Stimulated activated CD8-positive, alpha-beta memory T cell treated with anti-CD3 and anti-CD28 coated beads, Interleukin-12 subunit alpha, Interleukin-12 subunit beta, amount 100 ng/mL, for 24 hours (primary cell): ENCODE results near the gene HECW1.
"Not testable (repeated sequence)": the region's sequence is repeated elsewhere in the genome, so short reads cannot be mapped to it uniquely, and the experiment has no call there.

Experiments used
- DNase-seq: peaks from one replicate; pipeline ENCODE4 v3.0.0-alpha.2; 2020; ENCODE audit errors: extremely low read depth

The HECW1 gene

DNA sequence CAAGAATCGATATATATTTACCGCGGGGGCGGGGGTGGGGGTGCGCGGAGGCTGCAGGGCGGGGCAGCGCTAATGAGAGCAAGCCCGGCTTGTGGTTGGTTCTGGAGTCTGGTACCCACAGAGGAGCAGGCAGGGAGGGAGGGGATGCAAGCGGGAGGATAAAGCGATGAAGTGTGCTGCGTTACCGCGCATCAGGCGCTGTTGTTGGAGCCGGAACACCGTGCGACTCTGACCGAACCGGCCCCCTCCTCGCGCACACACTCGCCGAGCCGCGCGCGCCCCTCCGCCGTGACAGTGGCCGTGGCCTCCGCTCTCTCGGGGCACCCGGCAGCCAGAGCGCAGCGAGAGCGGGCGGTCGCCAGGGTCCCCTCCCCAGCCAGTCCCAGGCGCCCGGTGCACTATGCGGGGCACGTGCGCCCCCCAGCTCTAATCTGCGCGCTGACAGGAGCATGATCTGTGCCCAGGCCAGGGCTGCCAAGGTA, at the start of gene HECW1:
HECW1 (plus strand) TSS at position 189 of the 482 bp plus-strand sequence. CDS start 131,259 bp downstream, outside the sequence.
- no peak for DNase-seq

DNA sequence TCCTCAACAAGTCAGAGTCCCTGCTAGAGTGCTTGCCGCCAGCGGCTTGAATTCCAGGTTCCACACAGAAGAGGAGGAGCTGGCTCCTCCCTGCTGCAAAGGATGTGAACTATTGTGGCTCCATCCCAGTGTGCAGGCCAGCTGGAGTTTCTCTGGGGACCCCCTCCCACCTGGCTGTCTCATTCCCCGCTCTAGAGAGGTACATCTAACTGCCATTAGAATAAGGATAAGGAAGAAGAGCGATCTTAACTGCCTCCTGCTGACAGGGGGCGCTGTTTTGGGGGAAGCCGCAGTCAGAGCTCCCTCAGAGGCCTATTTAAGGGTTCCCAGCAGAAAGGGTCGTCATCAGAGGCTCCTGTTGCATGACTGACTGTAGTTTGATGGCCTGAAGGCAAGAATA, 40.8 kb upstream of the HECW1 start:
- no peak for DNase-seq

GRCh38 chr7:43072530-43072929, 39.9 kb upstream of the HECW1 start:
- no peak for DNase-seq

- not testable (repeated sequence) for DNase-seq
Observed at GRCh38 chr7:43073811-43074210, 38.6 kb upstream of the HECW1 start.

DNA sequence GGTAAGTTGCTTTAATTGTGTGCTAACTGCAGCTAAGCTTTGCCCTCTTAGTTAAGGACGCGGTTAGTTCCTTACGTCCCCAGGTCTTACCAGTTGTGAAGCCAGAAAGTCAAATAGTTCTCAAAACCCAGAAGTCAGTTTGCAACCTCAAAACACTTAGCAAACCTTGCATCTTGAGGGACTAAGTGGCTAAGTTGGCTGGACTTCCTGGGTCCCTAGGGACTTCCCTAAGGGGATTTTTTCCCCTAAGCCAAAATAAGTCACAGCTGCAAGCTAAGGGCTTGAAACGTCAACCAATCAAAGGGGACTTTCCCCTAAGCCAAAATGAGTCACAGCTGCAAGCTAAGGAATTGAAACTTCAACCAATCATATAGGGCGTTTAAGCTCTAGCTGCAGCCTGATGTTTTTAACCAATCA, 36.2 kb upstream of the HECW1 start:
- no peak for DNase-seq

DNA sequence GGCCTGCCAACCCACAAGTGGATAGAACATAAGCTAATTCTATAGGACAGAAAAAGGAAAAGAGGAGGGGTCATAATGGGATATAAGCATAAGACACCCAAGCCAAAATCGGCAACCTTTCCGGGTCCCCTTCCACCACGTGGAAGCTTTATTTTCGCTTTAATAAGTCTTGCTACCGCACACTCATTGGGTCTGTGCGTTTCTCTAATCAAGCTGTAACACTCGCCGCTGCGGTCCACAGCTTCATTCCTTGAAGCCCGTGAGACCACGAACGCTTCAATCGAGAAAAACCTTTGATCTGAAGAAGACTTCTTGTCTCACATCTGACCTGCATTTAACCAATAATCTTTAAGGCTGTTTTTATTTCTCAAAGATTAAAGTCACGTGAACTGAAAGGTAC, 35.8 kb upstream of the HECW1 start:
- no peak for DNase-seq

GRCh38 chr7:43077285-43077684, 35.2 kb upstream of the HECW1 start:
- no peak for DNase-seq

DNA sequence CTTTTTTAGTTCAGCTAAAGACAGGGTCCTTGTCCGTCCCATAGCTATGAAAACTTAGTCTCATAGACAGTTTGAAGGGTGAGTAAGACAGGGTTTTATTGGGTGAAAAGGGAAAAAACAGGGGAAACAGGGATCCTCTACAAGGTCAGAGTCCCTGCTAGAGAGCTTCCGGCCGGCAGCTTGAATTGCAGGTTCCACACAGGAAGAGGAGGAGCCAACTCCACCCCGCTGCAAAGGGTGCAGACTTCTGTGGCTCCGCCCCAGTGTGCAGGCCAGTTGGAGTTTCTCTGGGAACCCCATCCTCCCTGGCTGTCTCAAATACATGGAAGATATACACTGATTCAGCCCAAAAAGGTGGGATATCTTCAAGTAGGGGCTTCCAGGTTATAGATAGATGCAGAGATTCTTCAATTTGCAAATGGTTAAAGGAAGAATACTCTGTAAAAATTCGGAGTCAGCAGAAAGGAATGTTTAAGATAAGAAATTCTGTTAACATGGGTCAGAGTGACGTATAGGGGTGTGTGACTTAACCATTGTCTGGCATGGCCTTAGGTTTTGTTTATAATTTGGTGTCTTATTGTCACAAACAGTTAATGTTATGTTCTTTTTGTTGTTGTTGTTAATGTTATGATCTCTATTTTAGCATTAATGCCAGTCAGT, 34.6 kb upstream of the HECW1 start:
- DNase-seq, result no peak

DNA sequence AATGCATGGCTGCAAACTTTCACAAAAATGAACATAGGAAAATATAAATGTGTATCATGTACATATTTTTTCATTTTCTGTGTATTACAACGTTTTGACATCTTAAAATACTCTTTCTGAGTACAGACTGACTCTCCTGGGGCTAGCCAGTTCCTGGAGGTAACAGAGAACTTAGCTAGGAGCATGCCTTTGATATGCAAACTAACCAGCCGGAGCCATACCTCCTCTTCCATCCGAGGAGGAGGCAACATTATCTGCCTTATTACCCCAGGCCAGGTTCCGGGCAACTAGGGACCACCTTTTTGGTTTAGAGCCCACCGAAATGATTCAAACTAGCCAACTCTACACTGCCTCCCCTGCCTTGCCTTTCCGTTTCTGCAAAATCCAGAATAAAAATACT, 33.7 kb upstream of the HECW1 start:
- no peak for DNase-seq

DNA sequence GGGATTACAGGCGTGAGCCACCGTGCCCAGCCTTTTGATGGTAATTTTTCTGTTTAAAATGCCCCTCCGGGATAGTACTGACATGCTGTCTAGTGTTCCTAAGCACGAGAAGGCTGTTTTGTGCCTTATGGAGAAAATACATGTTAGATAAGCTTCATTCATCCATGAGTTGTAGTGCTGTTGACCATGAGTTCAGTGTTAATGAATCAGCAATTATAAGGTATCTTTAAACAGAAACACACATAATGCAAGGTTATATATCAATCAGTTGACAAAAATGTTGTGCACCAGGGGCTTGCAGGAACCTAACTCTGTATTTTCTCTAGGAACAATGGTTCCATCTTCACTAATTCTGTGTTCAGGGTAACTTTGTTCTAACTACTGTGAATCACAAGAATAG, 30.8 kb upstream of the HECW1 start:
- no peak for DNase-seq

GRCh38 chr7:43083106-43083505, 29.3 kb upstream of the HECW1 start:
- no peak for DNase-seq

- DNase-seq, result no peak
Observed at GRCh38 chr7:43085017-43085416, 27.4 kb upstream of the HECW1 start.

GRCh38 chr7:43085992-43086391, 26.5 kb upstream of the HECW1 start:
- DNase-seq, result no peak

DNA sequence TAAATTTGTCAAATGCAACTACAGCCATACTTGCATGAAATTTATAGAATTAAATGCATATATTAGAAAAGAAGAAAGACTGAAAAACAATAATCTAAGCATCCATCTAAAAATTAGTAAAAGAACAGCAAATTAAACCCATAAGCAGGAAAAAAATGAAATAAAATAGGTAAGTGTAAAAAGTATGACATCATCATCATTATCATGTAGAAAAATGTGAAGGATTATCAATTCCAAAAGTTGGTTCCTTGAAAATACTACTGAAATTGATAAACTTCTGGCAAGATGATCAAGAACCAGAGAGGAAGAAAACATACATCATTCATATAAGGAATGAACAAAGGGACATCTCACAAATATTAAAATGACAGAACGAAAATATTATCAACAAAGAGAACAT, 19.6 kb upstream of the HECW1 start:
- DNase-seq, result no peak

- no peak for DNase-seq
Observed at GRCh38 chr7:43096875-43097274, 15.6 kb upstream of the HECW1 start.

GRCh38 chr7:43099750-43100149, 12.7 kb upstream of the HECW1 start:
- no peak for DNase-seq

- DNase-seq, result no peak
Observed at GRCh38 chr7:43104874-43105520, 7.5 kb upstream of the HECW1 start.

DNA sequence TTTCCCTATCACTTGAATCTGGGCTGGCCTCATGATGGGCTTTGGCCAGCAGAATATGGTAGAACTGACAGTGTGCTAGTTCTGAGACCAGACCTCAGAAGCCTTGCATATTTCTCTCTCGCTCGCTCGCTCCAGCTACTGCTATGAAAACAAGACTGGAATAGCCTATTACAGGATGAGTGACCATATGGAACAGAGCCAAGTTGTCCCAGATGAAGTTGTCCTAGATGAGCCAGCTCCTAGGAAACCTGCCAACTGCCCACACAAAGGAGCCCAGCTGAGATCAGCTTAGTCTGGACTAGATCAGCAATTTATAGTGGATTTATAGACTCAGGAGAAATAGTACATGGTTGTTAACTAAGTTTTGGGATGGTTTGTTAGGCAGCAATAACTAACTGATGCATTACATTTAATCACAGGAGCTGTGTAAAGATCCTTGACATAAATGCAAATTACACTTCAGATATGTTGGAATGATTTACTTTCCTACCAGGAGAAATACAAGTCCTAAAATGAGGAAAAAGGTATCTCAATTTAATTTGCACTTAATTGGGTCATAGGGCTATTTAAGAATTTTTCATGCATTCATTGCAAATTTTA, 6.8 kb upstream of the HECW1 start:
- no peak for DNase-seq

DNA sequence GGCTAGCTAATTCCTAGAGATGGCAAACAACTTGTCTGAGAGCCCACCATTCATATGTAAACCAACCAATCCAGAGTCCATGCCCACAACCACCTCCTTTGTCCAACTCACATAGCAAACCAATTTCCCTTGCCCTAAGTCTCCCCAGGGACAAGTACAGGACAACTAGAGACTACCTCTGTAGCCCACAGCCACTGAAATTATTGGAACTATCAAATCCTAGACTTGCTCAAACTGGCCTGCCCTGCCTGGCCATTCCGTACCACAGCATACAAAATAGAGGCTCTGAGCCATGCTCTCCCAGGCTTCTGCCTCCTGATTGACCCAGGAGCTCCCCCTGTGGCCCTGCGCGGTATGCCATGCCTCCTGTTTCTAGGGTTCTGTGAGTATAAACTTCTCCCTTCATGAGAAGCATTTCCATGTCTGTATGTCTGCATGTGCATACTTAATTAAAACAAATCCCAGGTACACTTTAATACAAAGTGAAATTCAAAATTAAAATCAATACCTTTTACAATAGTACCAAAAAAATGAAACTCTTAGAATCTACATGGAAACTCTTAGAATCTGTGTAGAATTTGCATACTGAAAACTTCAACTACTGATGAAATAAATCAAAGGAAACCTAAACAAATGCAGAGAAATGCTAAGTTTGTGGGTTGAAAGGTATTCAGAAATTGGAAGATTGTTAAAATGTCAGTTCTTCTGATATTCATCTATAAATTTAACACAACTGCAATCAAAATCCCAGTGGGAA, 4.0 kb upstream of the HECW1 start:
- DNase-seq, result peak; percentile 5

- DNase-seq, result no peak
Observed at GRCh38 chr7:43110791-43111535, 1.5 kb upstream of the HECW1 start.

DNA sequence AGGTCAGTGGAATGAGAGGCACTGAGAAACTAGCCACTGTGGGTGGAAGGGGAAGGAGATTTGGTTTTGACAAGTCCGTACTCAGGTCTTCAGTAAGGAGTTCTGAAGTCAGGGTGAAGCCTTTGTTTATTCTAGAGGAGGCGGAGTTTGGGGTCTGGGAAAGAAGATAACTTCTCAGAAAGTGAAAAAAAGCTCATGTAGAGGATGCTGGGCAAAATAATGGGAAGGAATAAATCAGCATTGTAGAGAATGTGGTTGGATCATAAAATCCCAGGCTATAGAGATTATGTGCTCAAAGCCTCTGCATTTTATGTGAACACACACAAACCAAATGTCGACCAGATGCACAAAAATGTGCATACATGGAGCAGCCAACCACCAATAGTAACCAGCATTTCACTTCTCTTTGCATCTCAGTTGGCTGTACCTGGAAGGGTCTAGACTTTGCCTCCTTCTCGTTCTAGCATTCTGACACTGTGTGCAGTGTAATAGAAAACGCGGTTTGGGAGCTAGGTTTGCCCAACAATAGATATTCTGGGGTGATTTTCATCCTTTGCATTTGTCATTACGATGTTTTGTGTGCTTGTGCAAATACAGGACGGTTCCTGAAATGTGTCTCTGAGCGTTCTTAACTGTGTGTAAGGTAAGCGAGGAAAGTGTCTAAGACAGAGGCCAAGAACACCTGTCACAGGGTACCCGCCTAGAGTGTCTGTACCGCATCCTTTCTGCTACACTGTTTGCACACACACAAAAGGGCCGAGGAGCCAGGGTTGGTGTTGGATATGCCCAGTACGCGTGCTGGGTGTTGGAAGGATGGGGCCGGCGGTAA, 603 bp upstream of the HECW1 start:
- DNase-seq, result no peak
